ENCODE data around the gene MCU.

GRCh38 chr10:72763201-72763600 lies 71.3 kb downstream of the MCU start:
- TF ChIP-seq CTCF (conservative IDR thresholded peaks at IDR 0.05; ENCODE audit: low read length) (no peak), EZH2phosphoT487 (IDR thresholded peaks at IDR 0.05; ENCODE audit: borderline replicate concordance, low read depth, low read length) (no peak)
